Measurements from ENCODE around the gene PPP2R5C.

PPP2R5C gene

GRCh38 chr14:101762530-101763101 lies 1.1 kb downstream of the PPP2R5C start:
- Mint-ChIP-seq H3K27ac (ENCODE audit: low read depth) (peak overlapping the region; percentile 94), H3K9me3 (no peaks in the 10 kb centered on the region), H3K27me3 (no peaks in the 10 kb centered on the region), H3K4me1 (peaks cover 58% of the 10 kb centered on the region), H3K4me3 (peak overlapping the region; percentile 89), H3K36me3 (ENCODE audit: insufficient read depth) (peaks cover 54% of the 10 kb centered on the region)
- DNase-seq (ENCODE audit: low spot score in 2 of 2) (no peak), ATAC-seq (replicated peaks; ENCODE audit: extremely low read depth, poor library complexity, severe bottlenecking) (no peak)

- H3K4me1 Mint-ChIP-seq: peaks cover 69% of the 10 kb centered on the region
- no peaks in the 10 kb centered on the region for H3K9me3 Mint-ChIP-seq
- peak overlapping the region; percentile 94 for H3K27ac Mint-ChIP-seq (ENCODE audit: low read depth)
- ATAC-seq (replicated peaks; ENCODE audit: extremely low read depth, poor library complexity, severe bottlenecking) (no peak), DNase-seq (ENCODE audit: low spot score in 2 of 2) (no peak)
- peak overlapping the region; percentile 89 for H3K4me3 Mint-ChIP-seq
- H3K36me3 Mint-ChIP-seq (ENCODE audit: insufficient read depth): peaks cover 64% of the 10 kb centered on the region
- no peaks in the 10 kb centered on the region for H3K27me3 Mint-ChIP-seq
Measured at GRCh38 chr14:101763941-101764709, 2.6 kb downstream of the PPP2R5C start.

- no peak overlapping the region for H3K4me3 Mint-ChIP-seq
- no peak for ATAC-seq (replicated peaks; ENCODE audit: extremely low read depth, poor library complexity, severe bottlenecking)
- H3K9me3 Mint-ChIP-seq: no peaks in the 10 kb centered on the region
- no peaks in the 10 kb centered on the region for H3K27me3 Mint-ChIP-seq
- peak overlapping the region; percentile 76 for H3K27ac Mint-ChIP-seq (ENCODE audit: low read depth)
- H3K4me1 Mint-ChIP-seq: peaks cover 70% of the 10 kb centered on the region
- H3K36me3 Mint-ChIP-seq (ENCODE audit: insufficient read depth): peaks cover 54% of the 10 kb centered on the region
- no peak for DNase-seq (ENCODE audit: low spot score in 2 of 2)
Measured at GRCh38 chr14:101767618-101768362, 6.3 kb downstream of the PPP2R5C start.

GRCh38 chr14:101770183-101770582 lies 8.7 kb downstream of the PPP2R5C start:
- DNase-seq (ENCODE audit: low spot score in 2 of 2) (no peak), ATAC-seq (replicated peaks; ENCODE audit: extremely low read depth, poor library complexity, severe bottlenecking) (no peak)
- Mint-ChIP-seq H3K36me3 (ENCODE audit: insufficient read depth) (peaks cover 47% of the 10 kb centered on the region), H3K9me3 (no peaks in the 10 kb centered on the region), H3K4me3 (no peak overlapping the region), H3K27ac (ENCODE audit: low read depth) (peak overlapping the region; percentile 88), H3K27me3 (no peaks in the 10 kb centered on the region), H3K4me1 (peaks cover 71% of the 10 kb centered on the region)

GRCh38 chr14:101772770-101773169 lies 11.3 kb downstream of the PPP2R5C start:
- Mint-ChIP-seq H3K9me3 (no peaks in the 10 kb centered on the region), H3K27me3 (no peaks in the 10 kb centered on the region), H3K4me3 (no peak overlapping the region), H3K4me1 (peaks cover 68% of the 10 kb centered on the region), H3K36me3 (ENCODE audit: insufficient read depth) (peaks cover 31% of the 10 kb centered on the region), H3K27ac (ENCODE audit: low read depth) (peak overlapping the region; percentile 32)
- DNase-seq (ENCODE audit: low spot score in 2 of 2) (no peak), ATAC-seq (replicated peaks; ENCODE audit: extremely low read depth, poor library complexity, severe bottlenecking) (no peak)

GRCh38 chr14:101773378-101773777 lies 11.9 kb downstream of the PPP2R5C start:
- Mint-ChIP-seq H3K27me3 (no peaks in the 10 kb centered on the region), H3K36me3 (ENCODE audit: insufficient read depth) (peaks cover 29% of the 10 kb centered on the region), H3K27ac (ENCODE audit: low read depth) (peak overlapping the region; percentile 32), H3K9me3 (no peaks in the 10 kb centered on the region), H3K4me3 (no peak overlapping the region), H3K4me1 (peaks cover 65% of the 10 kb centered on the region)
- ATAC-seq (replicated peaks; ENCODE audit: extremely low read depth, poor library complexity, severe bottlenecking): no peak
- DNase-seq (ENCODE audit: low spot score in 2 of 2): no peak

- peaks cover 65% of the 10 kb centered on the region for H3K4me1 Mint-ChIP-seq
- H3K27me3 Mint-ChIP-seq: no peaks in the 10 kb centered on the region
- DNase-seq (ENCODE audit: low spot score in 2 of 2): no peak
- peak overlapping the region; percentile 32 for H3K27ac Mint-ChIP-seq (ENCODE audit: low read depth)
- no peak overlapping the region for H3K4me3 Mint-ChIP-seq
- no peak for ATAC-seq (replicated peaks; ENCODE audit: extremely low read depth, poor library complexity, severe bottlenecking)
- no peaks in the 10 kb centered on the region for H3K9me3 Mint-ChIP-seq
- H3K36me3 Mint-ChIP-seq (ENCODE audit: insufficient read depth): peaks cover 23% of the 10 kb centered on the region
Measured at GRCh38 chr14:101774006-101774795, 12.7 kb downstream of the PPP2R5C start.

GRCh38 chr14:101774814-101775213 lies 13.3 kb downstream of the PPP2R5C start:
- Mint-ChIP-seq H3K9me3 (no peaks in the 10 kb centered on the region), H3K4me1 (peaks cover 70% of the 10 kb centered on the region), H3K27me3 (no peaks in the 10 kb centered on the region), H3K4me3 (no peak overlapping the region), H3K36me3 (ENCODE audit: insufficient read depth) (peaks cover 23% of the 10 kb centered on the region), H3K27ac (ENCODE audit: low read depth) (no peak overlapping the region)
- ATAC-seq (replicated peaks; ENCODE audit: extremely low read depth, poor library complexity, severe bottlenecking) (no peak), DNase-seq (ENCODE audit: low spot score in 2 of 2) (no peak)

- Mint-ChIP-seq H3K4me3 (no peak overlapping the region), H3K4me1 (peaks cover 78% of the 10 kb centered on the region), H3K9me3 (no peaks in the 10 kb centered on the region), H3K27me3 (no peaks in the 10 kb centered on the region), H3K27ac (ENCODE audit: low read depth) (no peak overlapping the region), H3K36me3 (ENCODE audit: insufficient read depth) (peaks cover 25% of the 10 kb centered on the region)
- no peak for ATAC-seq (replicated peaks; ENCODE audit: extremely low read depth, poor library complexity, severe bottlenecking)
- DNase-seq (ENCODE audit: low spot score in 2 of 2): no peak
Measured at GRCh38 chr14:101775826-101776225, 14.3 kb downstream of the PPP2R5C start.

GRCh38 chr14:101776344-101776743 lies 14.8 kb downstream of the PPP2R5C start:
- Mint-ChIP-seq H3K4me1 (peaks cover 73% of the 10 kb centered on the region), H3K27me3 (no peaks in the 10 kb centered on the region), H3K36me3 (ENCODE audit: insufficient read depth) (peaks cover 23% of the 10 kb centered on the region), H3K4me3 (no peak overlapping the region), H3K9me3 (no peaks in the 10 kb centered on the region), H3K27ac (ENCODE audit: low read depth) (peak overlapping the region; percentile 69)
- ATAC-seq (replicated peaks; ENCODE audit: extremely low read depth, poor library complexity, severe bottlenecking): no peak
- no peak for DNase-seq (ENCODE audit: low spot score in 2 of 2)

- no peak for DNase-seq (ENCODE audit: low spot score in 2 of 2)
- H3K4me3 Mint-ChIP-seq: peak overlapping the region; percentile 79
- ATAC-seq (replicated peaks; ENCODE audit: extremely low read depth, poor library complexity, severe bottlenecking): no peak
- H3K9me3 Mint-ChIP-seq: no peaks in the 10 kb centered on the region
- H3K36me3 Mint-ChIP-seq (ENCODE audit: insufficient read depth): peaks cover 17% of the 10 kb centered on the region
- H3K4me1 Mint-ChIP-seq: peaks cover 57% of the 10 kb centered on the region
- no peaks in the 10 kb centered on the region for H3K27me3 Mint-ChIP-seq
- H3K27ac Mint-ChIP-seq (ENCODE audit: low read depth): no peak overlapping the region
Measured at GRCh38 chr14:101780390-101780789, 18.9 kb downstream of the PPP2R5C start.

- peaks cover 56% of the 10 kb centered on the region for H3K4me1 Mint-ChIP-seq
- ATAC-seq (replicated peaks; ENCODE audit: extremely low read depth, poor library complexity, severe bottlenecking): peak; percentile 13
- H3K27ac Mint-ChIP-seq (ENCODE audit: low read depth): no peak overlapping the region
- peak overlapping the region; percentile 79 for H3K4me3 Mint-ChIP-seq
- H3K27me3 Mint-ChIP-seq: no peaks in the 10 kb centered on the region
- no peak for DNase-seq (ENCODE audit: low spot score in 2 of 2)
- no peaks in the 10 kb centered on the region for H3K9me3 Mint-ChIP-seq
- H3K36me3 Mint-ChIP-seq (ENCODE audit: insufficient read depth): peaks cover 17% of the 10 kb centered on the region
Measured at GRCh38 chr14:101780887-101781239, 19.4 kb downstream of the PPP2R5C start.

Data from central memory CD8-positive, alpha-beta T cell (primary cell).